ENCODE measurements around the gene KCTD19.

DNA sequence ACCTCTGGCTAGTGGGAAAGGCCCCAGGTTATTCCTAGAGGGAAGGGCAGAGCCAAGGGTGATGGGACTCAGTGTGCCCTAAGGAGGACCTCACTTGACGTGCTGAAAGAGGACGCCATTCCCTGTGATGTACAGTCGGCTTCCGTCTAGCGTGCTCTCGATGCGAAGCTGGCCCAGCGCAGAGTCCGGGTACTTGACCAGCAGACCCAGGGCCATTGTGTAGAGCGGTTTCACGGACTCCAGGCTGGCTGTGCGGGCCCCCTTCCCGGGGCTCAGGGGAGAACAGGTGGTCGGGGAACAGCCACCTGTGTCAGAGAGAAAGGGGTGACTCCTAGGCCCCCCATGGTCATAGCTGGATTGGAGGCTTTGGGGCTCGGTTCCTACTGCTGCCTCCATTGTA is 27.3 kb downstream of the KCTD19 start:
- TF ChIP-seq, protein P1, sequence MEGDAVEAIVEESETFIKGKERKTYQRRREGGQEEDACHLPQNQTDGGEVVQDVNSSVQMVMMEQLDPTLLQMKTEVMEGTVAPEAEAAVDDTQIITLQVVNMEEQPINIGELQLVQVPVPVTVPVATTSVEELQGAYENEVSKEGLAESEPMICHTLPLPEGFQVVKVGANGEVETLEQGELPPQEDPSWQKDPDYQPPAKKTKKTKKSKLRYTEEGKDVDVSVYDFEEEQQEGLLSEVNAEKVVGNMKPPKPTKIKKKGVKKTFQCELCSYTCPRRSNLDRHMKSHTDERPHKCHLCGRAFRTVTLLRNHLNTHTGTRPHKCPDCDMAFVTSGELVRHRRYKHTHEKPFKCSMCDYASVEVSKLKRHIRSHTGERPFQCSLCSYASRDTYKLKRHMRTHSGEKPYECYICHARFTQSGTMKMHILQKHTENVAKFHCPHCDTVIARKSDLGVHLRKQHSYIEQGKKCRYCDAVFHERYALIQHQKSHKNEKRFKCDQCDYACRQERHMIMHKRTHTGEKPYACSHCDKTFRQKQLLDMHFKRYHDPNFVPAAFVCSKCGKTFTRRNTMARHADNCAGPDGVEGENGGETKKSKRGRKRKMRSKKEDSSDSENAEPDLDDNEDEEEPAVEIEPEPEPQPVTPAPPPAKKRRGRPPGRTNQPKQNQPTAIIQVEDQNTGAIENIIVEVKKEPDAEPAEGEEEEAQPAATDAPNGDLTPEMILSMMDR (IDR thresholded peaks at IDR 0.05): no peak
- TF ChIP-seq POLR2AphosphoS5 (IDR thresholded peaks at IDR 0.05): no peak

Measured in prostate gland (tissue), 2 donors.